ENCODE results near the gene USP17L17.
"Not testable (repeated sequence)": the region's sequence is repeated elsewhere in the genome, so short reads cannot be mapped to it uniquely, and the experiment has no call there.

The USP17L17 gene, protein sequence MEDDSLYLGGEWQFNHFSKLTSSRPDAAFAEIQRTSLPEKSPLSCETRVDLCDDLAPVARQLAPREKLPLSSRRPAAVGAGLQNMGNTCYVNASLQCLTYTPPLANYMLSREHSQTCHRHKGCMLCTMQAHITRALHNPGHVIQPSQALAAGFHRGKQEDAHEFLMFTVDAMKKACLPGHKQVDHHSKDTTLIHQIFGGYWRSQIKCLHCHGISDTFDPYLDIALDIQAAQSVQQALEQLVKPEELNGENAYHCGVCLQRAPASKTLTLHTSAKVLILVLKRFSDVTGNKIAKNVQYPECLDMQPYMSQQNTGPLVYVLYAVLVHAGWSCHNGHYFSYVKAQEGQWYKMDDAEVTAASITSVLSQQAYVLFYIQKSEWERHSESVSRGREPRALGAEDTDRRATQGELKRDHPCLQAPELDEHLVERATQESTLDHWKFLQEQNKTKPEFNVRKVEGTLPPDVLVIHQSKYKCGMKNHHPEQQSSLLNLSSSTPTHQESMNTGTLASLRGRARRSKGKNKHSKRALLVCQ

DNA sequence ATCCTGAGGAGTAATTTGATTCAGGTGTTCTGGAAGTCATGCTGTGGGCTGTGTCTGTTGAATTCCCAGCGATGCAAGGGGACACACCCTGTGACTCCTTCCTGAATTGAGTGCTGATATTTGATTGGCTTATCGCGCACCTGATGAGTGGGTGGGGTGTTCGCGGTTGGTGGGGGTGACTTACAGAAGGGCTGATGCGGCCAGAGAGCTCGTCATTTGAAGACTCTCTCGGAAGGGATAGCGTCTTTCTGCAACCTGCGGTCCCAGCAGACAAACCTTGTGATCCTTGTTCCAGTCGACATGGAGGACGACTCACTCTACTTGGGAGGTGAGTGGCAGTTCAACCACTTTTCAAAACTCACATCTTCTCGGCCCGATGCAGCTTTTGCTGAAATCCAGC is at the start of gene USP17L17:
Gene USP17L17 (plus strand): TSS at position 301 of the 400 bp plus-strand sequence. CDS start 0 bp downstream, at position 301.
- DNase-seq (ENCODE audit: low read depth), result not testable (repeated sequence)

DNA sequence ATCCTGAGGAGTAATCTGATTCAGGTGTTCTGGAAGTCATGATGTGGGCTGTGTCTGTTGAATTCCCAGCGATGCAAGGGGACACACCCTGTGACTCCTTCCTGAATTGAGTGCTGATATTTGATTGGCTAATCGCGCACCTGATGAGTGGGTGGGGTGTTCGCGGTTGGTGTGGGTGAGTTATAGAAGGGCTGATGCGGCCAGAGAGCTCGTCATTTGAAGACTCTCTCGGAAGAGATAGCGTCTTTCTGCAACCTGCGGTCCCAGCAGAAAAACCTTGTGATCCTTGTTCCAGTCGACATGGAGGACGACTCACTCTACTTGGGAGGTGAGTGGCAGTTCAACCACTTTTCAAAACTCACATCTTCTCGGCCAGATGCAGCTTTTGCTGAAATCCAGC is 33.3 kb upstream of the USP17L17 start, which contains the start of gene USP17L10:
Gene USP17L10 (plus strand): TSS at position 301 of the 400 bp plus-strand sequence. CDS start 0 bp downstream, at position 301.
- DNase-seq (ENCODE audit: low read depth), result not testable (repeated sequence)

DNA sequence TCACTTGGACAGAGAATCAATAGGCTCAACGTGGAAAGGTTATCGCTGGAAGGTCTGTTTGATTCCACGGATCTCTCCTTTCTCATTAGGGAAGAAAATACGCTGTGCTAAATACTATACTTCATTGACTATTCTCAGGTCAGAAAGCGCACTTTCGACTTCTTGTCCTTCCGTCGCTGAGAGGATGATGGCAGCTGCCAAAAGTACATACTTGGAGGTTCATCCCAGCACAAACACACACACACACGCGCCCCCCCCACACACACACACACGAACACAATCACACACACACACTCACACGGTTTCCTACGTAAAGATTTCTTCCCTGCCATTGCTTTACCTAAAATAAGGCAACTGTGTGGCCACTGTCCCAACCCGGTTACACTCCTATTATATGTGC is 29.0 kb upstream of the USP17L17 start:
- DNase-seq (ENCODE audit: low read depth), result not testable (repeated sequence)

GRCh38 chr4:9215105-9215504 is 28.6 kb upstream of the USP17L17 start, which contains the start of gene USP17L11:
Gene USP17L11, plus strand, starts transcription at chr4:9215405. Its CDS starts 0 bp downstream, at chr4:9215405.
- not testable (repeated sequence) for DNase-seq (ENCODE audit: low read depth)

DNA sequence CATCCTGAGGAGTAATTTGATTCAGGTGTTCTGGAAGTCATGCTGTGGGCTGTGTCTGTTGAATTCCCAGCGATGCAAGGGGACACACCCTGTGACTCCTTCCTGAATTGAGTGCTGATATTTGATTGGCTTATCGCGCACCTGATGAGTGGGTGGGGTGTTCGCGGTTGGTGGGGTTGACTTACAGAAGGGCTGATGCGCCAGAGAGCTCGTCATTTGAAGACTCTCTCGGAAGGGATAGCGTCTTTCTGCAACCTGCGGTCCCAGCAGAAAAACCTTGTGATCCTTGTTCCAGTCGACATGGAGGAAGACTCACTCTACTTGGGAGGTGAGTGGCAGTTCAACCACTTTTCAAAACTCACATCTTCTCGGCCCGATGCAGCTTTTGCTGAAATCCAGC is 23.8 kb upstream of the USP17L17 start, which contains the start of gene USP17L12:
Gene USP17L12 (plus strand): TSS at position 301 of the 400 bp plus-strand sequence. CDS start 0 bp downstream, at position 301.
- DNase-seq (ENCODE audit: low read depth), result not testable (repeated sequence)

DNA sequence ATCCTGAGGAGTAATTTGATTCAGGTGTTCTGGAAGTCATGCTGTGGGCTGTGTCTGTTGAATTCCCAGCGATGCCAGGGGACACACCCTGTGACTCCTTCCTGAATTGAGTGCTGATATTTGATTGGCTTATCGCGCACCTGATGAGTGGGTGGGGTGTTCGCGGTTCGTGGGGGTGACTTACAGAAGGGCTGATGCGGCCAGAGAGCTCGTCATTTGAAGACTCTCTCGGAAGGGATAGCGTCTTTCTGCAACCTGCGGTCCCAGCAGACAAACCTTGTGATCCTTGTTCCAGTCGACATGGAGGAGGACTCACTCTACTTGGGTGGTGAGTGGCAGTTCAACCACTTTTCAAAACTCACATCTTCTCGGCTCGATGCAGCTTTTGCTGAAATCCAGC is 19.1 kb upstream of the USP17L17 start, which contains the start of gene USP17L13:
Gene USP17L13 (plus strand): TSS at position 301 of the 400 bp plus-strand sequence. CDS start 0 bp downstream, at position 301.
- DNase-seq (ENCODE audit: low read depth), result not testable (repeated sequence)

DNA sequence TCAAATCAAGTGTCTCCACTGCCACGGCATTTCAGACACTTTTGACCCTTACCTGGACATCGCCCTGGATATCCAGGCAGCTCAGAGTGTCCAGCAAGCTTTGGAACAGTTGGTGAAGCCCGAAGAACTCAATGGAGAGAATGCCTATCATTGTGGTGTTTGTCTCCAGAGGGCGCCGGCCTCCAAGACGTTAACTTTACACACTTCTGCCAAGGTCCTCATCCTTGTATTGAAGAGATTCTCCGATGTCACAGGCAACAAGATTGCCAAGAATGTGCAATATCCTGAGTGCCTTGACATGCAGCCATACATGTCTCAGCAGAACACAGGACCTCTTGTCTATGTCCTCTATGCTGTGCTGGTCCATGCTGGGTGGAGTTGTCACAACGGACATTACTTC is 13.4 kb upstream of the USP17L17 start:
- DNase-seq (ENCODE audit: low read depth), result not testable (repeated sequence)

DNA sequence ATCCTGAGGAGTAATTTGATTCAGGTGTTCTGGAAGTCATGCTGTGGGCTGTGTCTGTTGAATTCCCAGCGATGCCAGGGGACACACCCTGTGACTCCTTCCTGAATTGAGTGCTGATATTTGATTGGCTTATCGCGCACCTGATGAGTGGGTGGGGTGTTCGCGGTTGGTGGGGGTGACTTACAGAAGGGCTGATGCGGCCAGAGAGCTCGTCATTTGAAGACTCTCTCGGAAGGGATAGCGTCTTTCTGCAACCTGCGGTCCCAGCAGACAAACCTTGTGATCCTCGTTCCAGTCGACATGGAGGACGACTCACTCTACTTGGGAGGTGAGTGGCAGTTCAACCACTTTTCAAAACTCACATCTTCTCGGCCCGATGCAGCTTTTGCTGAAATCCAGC is 9.6 kb upstream of the USP17L17 start, which contains the start of gene USP17L15:
Gene USP17L15 (plus strand): TSS at position 301 of the 400 bp plus-strand sequence. CDS start 0 bp downstream, at position 301.
- not testable (repeated sequence) for DNase-seq (ENCODE audit: low read depth)

DNA sequence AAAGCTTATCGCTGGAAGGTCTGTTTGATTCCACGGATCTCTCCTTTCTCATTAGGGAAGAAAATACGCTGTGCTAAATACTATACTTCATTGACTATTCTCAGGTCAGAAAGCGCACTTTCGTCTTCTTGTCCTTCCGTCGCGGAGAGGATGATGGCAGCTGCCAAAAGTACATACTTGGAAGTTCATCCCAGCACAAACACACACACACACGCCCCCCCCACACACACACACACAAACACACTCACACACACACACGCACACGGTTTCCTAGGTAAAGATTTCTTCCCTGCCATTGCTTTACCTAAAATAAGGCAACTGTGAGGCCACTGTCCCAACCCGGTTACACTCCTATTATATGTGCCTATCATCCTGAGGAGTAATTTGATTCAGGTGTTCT is 5.2 kb upstream of the USP17L17 start:
- DNase-seq (ENCODE audit: low read depth), result not testable (repeated sequence)

DNA sequence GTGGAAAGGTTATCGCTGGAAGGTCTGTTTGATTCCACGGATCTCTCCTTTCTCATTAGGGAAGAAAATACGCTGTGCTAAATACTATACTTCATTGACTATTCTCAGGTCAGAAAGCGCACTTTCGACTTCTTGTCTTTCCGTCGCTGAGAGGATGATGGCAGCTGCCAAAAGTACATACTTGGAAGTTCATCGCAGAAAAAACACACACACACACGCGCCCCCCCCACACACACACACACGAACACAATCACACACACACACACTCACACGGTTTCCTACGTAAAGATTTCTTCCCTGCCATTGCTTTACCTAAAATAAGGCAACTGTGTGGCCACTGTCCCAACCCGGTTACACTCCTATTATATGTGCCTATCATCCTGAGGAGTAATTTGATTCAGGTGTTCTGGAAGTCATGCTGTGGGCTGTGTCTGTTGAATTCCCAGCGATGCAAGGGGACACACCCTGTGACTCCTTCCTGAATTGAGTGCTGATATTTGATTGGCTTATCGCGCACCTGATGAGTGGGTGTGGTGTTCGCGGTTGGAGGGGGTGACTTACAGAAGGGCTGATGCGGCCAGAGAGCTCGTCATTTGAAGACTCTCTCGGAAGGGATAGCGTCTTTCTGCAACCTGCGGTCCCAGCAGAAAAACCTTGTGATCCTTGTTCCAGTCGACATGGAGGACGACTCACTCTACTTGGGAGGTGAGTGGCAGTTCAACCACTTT is 4.4 kb downstream of the USP17L17 start, which contains the start of gene USP17L18:
Gene USP17L18 (plus strand): TSS at position 678 of the 728 bp plus-strand sequence. CDS start 0 bp downstream, at position 678.
- not testable (repeated sequence) for DNase-seq (ENCODE audit: low read depth)

- not testable (repeated sequence) for DNase-seq (ENCODE audit: low read depth)
Observed at GRCh38 chr4:9253078-9253477, 9.4 kb downstream of the USP17L17 start, which contains the start of gene USP17L19. Gene USP17L19, plus strand, starts transcription at chr4:9253378. Its CDS starts 0 bp downstream, at chr4:9253378.

DNA sequence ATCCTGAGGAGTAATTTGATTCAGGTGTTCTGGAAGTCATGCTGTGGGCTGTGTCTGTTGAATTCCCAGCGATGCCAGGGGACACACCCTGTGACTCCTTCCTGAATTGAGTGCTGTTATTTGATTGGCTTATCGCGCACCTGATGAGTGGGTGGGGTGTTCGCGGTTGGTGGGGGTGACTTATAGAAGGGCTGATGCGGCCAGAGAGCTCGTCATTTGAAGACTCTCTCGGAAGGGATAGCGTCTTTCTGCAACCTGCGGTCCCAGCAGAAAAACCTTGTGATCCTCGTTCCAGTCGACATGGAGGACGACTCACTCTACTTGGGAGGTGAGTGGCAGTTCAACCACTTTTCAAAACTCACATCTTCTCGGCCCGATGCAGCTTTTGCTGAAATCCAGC is 14.1 kb downstream of the USP17L17 start, which contains the start of gene USP17L20:
Gene USP17L20 (plus strand): TSS at position 301 of the 400 bp plus-strand sequence. CDS start 0 bp downstream, at position 301.
- not testable (repeated sequence) for DNase-seq (ENCODE audit: low read depth)

DNA sequence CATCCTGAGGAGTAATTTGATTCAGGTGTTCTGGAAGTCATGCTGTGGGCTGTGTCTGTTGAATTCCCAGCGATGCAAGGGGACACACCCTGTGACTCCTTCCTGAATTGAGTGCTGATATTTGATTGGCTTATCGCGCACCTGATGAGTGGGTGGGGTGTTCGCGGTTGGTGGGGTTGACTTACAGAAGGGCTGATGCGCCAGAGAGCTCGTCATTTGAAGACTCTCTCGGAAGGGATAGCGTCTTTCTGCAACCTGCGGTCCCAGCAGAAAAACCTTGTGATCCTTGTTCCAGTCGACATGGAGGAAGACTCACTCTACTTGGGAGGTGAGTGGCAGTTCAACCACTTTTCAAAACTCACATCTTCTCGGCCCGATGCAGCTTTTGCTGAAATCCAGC is 18.9 kb downstream of the USP17L17 start, which contains the start of gene USP17L21:
Gene USP17L21 (plus strand): TSS at position 301 of the 400 bp plus-strand sequence. CDS start 0 bp downstream, at position 301.
- DNase-seq (ENCODE audit: low read depth), result not testable (repeated sequence)

- not testable (repeated sequence) for DNase-seq (ENCODE audit: low read depth)
Observed at GRCh38 chr4:9267319-9267718, 23.6 kb downstream of the USP17L17 start, which contains the start of gene USP17L22. Gene USP17L22, plus strand, starts transcription at chr4:9267619. Its CDS starts 0 bp downstream, at chr4:9267619.

GRCh38 chr4:9271719-9272118 is 28.0 kb downstream of the USP17L17 start:
- DNase-seq (ENCODE audit: low read depth), result not testable (repeated sequence)
